ES-I3 (cell line): Measurements from ENCODE around the gene FOXO3B.
"Not testable (repeated sequence)": the region's sequence is repeated elsewhere in the genome, so short reads cannot be mapped to it uniquely, and the experiment has no call there.

ENCODE experiments used
- H3K36me3 ChIP-seq: 2 replicates; pipeline ENCODE4 v1.6.1; 2013; ENCODE audit warnings: mild to moderate bottlenecking, low read length, control low read depth, moderate library complexity; ENCODE audit not compliant: insufficient read depth
- H3K4me1 ChIP-seq: 2 replicates; pipeline ENCODE4 v1.6.1; 2013; ENCODE audit warnings: mild to moderate bottlenecking, control low read depth, low read length; ENCODE audit not compliant: insufficient read depth
- H3K9ac ChIP-seq: 2 replicates; pipeline ENCODE4 v1.6.1; 2013; ENCODE audit warnings: low read depth, mild to moderate bottlenecking, low read length, moderate library complexity
- H3K9me3 ChIP-seq: 2 replicates; pipeline ENCODE4 v1.6.1; 2013; ENCODE audit warnings: mild to moderate bottlenecking, low read length, moderate library complexity; ENCODE audit not compliant: control insufficient read depth, insufficient read depth

The FOXO3B gene

DNA sequence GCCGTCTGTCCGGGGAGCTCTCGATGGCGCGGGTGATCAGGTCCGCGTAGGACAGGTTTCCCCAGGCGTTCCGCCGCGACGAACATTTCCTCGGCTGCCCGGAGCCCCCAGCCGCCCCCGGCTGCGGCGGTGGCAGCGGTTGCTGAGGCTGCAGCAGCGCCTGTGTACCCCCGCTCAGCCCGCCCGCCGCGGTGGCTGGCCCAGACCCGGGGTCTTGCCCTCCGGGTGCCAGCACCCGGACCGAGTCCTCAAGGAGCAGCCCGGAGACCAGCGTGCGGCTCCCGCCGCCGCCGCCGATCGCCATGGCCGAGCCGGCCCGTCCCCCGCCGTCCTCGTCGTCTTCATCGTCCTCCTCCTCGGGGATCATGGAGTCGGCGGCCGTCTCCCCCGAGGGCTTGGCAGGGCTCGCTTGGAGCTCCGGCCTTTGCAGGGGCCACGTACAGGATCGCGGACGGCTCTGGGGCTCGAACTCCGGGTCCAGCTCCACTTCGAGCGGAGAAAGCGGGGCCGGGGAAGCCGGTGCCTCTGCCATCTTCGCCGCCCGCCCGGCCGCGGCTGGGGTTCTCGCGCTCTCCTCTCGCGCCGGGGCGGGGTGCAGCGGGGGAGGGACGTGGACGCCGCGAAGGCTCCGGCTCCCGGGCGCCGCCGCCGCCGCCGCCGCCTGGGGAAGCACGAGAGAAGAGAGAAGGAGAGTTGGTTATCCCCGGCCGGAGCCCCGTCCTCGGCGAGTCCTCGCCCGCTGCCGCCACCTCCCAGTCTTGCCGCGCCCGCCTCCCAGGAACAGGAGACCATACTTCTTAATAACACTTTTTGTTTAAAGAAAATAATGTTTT lies 9.5 kb downstream of the FOXO3B start:
- not testable (repeated sequence) for H3K9me3 ChIP-seq, H3K9ac ChIP-seq, H3K4me1 ChIP-seq, H3K36me3 ChIP-seq

DNA sequence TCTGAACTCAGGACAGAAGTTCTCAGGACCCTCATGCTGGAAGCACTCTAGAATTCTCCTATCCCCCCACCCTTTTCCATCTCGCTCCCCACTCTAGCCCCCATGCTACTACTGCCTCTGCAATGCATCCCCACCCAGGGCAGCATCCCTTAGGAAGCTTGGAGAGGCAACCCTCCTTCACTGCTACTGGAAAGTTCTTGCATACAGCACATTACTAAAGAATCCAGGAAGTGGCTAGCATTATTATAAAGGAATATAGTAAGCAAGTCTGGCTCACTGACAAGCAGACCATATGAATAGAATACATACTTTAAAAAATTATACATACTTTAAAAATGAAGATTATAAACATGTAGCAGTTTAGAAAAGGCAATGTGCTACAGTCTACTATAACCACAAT lies 13.5 kb downstream of the FOXO3B start:
- H3K36me3 ChIP-seq, H3K9ac ChIP-seq, H3K9me3 ChIP-seq, H3K4me1 ChIP-seq: not testable (repeated sequence)

DNA sequence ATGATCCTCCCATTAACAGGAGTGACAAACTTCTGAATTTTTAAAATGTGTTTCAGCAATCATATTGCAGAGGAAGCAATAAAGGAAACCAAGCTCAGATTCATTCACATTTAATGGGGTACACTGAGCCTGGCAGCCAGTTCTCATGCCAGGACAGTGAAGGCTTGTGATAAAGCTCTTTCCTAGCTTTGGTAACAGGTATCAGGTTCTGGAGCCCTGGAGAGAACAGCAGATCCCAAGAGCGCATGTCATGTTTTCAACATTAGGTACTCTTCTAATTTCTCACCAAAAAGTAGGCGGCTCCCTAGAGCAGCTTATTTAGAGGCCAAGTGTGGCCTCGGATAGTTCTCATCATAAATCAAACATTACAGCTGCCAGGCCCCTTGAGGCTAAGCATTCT lies 14.6 kb downstream of the FOXO3B start:
- H3K4me1 ChIP-seq, H3K9ac ChIP-seq, H3K36me3 ChIP-seq, H3K9me3 ChIP-seq: not testable (repeated sequence)

DNA sequence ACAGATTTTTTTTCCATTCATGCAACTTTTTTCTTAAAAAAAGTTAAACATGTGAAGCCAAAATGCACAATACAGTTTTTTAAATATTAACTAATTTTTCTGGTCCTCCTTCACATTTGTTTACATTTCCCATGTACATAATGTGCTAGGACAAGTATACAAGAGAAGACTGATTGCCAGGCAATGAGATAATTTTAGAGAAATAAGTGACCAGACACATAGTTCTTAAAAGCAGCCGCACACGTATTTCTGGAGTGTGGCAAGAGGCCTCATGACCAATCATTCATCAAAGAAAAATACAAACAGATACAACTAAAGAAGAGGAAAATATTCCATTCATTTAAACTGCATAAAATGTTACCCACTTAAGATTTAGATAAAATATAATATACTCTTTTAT lies 15.8 kb downstream of the FOXO3B start:
- H3K36me3 ChIP-seq, H3K9me3 ChIP-seq, H3K9ac ChIP-seq, H3K4me1 ChIP-seq: not testable (repeated sequence)

DNA sequence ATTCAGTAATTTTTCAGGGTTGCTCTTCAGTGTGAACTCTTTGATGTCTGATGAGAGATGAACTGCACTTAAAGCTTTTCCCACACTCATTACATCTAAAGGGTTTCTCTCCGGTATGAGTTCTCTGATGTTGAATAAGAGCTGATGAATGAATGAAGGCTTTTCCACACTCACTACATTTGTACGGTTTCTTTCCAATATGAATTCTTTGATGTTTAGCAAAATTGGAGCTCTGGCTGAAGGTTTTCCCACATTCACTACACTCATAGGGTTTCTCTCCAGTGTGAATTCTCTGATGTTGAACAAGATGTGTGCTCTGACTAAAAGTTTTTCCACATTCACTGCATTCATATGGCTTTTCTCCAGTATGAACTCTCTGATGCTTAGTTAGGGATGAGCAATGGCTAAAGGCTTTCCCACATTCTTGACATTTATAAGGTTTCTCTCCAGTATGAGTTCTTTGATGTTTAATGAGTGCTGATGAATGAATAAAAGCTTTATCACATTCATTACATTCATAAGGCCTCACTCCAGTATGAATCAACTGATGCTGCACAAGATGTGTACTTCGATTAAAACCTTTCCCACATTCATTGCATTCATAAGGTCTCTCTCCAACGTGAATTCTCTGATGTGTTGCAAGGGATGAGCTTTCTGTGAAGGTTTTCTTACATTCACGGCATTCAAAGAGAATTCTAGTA lies 20.0 kb downstream of the FOXO3B start:
- H3K4me1 ChIP-seq, H3K9ac ChIP-seq, H3K9me3 ChIP-seq, H3K36me3 ChIP-seq: not testable (repeated sequence)

DNA sequence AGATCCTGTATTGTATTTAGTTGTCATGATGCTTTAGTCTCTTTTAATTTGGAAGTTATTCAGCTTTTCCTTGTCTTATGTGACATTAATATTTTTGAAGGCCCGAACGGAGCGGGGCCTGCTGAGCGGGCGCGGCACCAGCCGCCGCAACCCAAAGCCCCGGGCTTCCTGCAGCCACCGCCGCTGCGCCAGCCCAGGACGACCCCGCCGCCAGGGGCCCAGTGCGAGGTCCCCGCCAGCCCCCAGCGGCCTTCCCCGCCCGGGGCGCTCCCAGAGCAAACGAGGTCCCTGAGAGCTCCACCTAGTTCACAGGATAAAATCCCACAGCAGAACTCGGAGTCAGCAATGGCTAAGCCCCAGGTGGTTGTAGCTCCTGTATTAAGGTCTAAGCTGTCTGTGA lies 32.0 kb downstream of the FOXO3B start:
- H3K9me3 ChIP-seq, H3K4me1 ChIP-seq, H3K36me3 ChIP-seq, H3K9ac ChIP-seq: not testable (repeated sequence)

DNA sequence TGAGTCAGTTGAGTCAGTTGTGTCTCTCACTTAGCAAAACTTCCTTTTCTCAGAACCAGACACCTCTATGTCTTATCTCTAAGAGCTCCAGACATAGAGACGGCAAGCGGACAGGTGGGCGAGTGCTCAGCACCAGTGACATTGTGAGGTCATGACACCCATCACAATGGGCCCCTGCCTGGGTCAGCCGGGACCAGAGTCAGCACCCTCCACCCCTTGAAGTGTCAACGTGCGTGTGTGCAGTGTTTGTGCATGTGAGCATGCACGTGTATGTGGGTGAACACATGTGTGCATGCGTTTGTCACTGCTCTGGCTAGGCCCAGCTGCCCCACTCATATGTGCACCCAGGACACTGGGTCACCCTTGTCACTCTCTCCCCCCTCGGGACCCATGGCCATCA lies 37.8 kb downstream of the FOXO3B start, which contains the start of gene TBC1D28:
Gene TBC1D28 (minus strand): TSS at position 101 of the 400 bp plus-strand sequence. CDS start 3,039 bp downstream, outside the sequence.
- H3K4me1 ChIP-seq, H3K36me3 ChIP-seq, H3K9me3 ChIP-seq, H3K9ac ChIP-seq: not testable (repeated sequence)

DNA sequence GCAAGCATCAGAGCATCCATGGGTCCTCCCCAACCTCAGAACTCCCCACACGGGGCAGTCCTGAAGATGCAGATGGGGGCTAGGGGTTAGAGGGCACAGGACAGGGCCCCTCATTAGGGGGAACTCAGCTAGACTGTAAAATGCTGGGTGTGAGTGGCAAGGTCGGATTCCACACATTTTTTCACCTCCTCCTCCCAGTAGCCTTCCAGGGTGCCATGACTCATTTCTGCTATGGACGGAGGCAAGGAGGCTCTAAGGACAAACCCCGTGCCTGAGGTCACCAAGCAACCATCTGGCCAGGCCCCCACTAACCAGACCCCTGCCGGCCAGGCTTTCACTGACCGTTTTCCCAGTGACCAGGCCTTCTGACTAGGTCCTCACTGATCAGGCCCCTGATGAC lies 39.0 kb downstream of the FOXO3B start:
- not testable (repeated sequence) for H3K9me3 ChIP-seq, H3K9ac ChIP-seq, H3K4me1 ChIP-seq, H3K36me3 ChIP-seq

DNA sequence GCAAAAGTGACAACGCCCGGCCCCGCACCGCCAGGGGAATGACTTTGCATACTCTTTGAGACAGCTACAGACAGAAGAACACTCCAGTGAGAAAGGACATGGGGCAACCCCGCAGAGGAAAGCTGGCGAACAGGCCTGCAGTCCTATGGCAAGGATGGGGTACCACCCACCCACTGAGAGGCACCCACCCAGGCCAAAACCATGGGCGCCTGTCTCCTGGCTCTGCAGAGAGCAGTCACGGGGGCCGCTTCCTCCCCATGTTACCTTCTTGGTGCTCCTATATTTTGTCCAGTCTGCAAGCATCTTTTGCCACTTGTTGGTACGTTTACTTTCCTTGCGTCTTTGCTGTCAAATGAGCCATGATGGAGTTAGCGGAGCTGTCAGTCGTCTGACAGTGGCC lies 43.8 kb downstream of the FOXO3B start:
- not testable (repeated sequence) for H3K36me3 ChIP-seq, H3K4me1 ChIP-seq, H3K9me3 ChIP-seq, H3K9ac ChIP-seq

DNA sequence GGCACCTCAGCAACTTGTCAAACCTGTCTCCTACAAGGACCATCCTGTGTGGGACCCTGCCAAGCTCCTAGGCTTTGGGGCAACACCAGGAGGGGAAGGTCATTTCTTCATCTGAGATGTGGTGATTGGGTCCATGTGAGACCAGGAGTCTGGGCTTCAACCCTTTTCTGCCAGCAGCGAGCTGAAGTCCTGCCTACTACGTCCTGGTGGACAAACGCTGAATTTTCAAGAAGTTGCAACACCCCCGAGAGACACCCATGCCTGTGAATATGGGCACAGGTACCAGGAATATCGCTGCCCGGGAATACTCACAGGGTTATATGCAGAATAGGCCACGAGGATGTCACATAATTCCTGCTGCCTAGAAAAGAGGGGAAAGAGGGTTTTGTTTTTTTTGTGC lies 45.9 kb downstream of the FOXO3B start:
- H3K9me3 ChIP-seq, H3K4me1 ChIP-seq: not testable (repeated sequence)

DNA sequence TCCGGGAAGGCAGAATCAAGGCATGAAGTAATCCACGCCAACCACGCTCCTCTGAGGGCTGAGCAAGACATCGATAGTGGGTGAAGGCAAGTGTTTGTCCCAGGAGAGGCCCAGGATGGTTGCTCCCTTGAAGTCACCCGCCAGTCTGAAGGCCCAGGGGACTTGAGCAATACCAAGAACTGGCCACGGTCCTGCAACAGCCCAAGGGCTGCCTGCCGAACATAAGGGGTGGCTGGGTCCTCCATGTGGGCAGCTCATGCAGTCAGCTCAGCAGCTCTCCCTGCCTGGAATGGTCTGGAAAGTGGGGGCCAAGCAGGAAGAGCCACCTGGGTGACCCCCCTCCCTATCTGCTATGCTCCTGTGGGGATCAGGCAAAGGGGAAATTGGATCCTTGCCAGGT lies 46.3 kb downstream of the FOXO3B start:
- H3K9me3 ChIP-seq, H3K9ac ChIP-seq, H3K36me3 ChIP-seq, H3K4me1 ChIP-seq: not testable (repeated sequence)

More for the DNA sequence above, 45.9 kb downstream of the FOXO3B start:
- H3K36me3 ChIP-seq, H3K9ac ChIP-seq: not testable (repeated sequence)

DNA sequence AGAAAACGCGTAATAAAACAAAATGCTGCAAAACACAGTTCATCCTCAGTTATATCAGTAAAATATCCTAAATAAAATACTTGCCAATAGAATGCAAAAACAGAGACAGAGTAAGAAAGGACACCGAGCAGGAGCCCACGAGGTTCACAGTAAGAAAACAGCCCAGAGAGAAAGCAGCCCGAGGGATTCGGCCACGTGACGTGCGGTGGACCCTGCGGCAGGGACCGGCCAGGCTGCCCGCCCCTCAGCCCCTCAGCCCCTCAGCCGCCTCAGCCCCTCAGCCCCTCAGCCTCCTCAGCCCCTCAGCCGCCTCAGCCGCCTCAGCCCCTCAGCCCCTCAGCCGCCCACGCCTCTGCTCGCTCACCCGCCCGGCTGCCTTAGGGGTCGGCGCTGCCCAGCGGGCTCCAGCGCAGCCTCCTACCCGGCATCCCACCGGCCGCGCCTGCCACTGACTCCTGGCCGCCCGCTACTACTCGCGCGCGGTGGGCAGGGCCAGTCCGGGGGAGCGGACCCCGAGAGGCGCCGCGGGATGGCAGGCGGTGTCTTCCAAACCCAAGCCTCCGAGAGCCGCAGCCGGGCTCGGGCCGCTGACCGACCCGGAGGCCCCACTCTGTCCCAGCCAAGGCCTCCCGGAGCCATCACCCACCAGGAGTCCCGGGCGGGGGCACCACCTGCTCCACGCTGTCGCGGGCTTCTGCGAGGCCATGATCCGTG lies 47.4 kb downstream of the FOXO3B start:
- not testable (repeated sequence) for H3K36me3 ChIP-seq
- peak overlapping the region; percentile 20; the same call in 1 of the 2 replicates for H3K9ac ChIP-seq

More for the DNA sequence above, 47.4 kb downstream of the FOXO3B start:
- not testable (repeated sequence) for H3K4me1 ChIP-seq, H3K9me3 ChIP-seq
